Stimulated activated naive CD8-positive, alpha-beta T cell treated with anti-CD3 and anti-CD28 coated beads, Interleukin-15, amount 100 ng/mL, for 72 hours (primary cell): Measurements from ENCODE around the gene TH.
A peak's percentile ranks its signal among the peaks of the same experiment; 100 is the strongest.

Experiments
- ATAC-seq: fragments of 150-1000 bp; cut with Tn5 transposase; 2 replicates; pipeline ENCODE4 v1.10.0; 2021; ENCODE audit warnings: mild to moderate bottlenecking, moderate library complexity
- DNase-seq, 2 donors: peaks; one replicate each; pipeline ENCODE4 v3.0.0; 2021 to 2022
- H3K27ac Mint-ChIP-seq, 2 donors: one replicate each; pipeline ENCODE4 v1.8.0; 2022; ENCODE audit warnings: mild to moderate bottlenecking in 2 of 2, mixed read lengths in 2 of 2, moderate library complexity in 2 of 2
- H3K27me3 Mint-ChIP-seq: one replicate; pipeline ENCODE4 v1.8.0; 2022; ENCODE audit warnings: mixed read lengths
- H3K4me1 Mint-ChIP-seq: one replicate; pipeline ENCODE4 v1.8.0; 2022; ENCODE audit warnings: mild to moderate bottlenecking, mixed read lengths
- H3K4me3 Mint-ChIP-seq, 2 donors: one replicate each; pipeline ENCODE4 v1.8.0; 2022; ENCODE audit warnings: mild to moderate bottlenecking in 2 of 2, mixed read lengths in 2 of 2, moderate library complexity in 1 of 2
- H3K9me3 Mint-ChIP-seq, 2 donors: one replicate each; pipeline ENCODE4 v1.8.0; 2022; ENCODE audit warnings: mixed read lengths in 2 of 2

Gene TH

DNA sequence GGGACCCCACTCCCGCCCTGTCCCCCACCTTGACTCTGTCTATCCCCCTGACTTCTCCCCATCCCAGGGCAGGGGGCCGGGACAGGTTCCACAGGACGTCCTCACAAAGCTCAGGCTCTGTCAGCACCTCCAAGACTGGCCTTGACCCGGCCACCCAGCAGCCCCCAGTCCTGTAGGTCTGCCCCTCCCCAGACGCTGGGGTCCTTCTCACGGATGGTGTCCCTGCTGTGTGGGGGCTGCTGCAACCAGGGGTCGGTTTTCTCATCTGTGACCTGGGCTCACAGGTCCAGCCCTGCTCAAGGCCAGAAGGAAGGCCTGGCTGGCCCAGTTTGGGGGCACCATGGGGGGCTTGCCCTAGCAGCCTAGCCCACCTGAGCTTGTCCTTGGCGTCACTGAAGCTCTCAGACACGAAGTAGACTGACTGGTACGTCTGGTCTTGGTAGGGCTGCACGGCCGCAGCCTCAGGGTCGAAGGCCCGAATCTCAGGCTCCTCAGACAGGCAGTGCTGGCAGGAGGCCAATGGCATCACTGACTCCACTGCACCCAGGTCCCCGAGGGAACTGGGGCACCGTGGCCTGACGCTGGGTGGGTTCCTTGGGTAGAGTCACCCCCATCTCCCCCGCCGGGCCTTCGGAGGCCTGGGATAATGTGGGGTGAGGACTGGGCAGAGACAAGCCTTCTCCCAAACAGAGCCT, 6.6 kb downstream of the TH start:
- no peak for DNase-seq

DNA sequence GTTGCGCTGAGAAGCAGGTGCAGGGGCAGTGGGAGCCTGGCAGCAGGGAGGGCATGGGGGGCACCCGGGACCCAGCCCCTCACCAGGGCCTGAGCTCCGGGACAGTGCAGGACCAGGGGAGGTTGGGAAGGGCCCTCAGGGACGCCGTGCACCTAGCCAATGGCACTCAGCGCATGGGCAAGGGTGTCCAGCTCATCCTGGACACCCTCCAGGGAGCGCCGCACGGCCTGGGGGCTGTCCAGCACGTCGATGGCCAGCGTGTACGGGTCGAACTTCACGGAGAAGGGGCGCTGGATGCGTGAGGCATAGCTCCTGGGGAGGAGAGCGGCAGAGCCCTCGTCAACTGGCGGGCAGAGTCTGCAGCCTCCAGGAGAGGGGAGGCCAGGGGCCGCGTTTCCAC, 7.5 kb downstream of the TH start:
- Mint-ChIP-seq H3K27me3 (peaks cover 44% of the 10 kb centered on the region), H3K27ac (no peak overlapping the region), H3K4me3 (no peak overlapping the region), H3K9me3 (no peaks in the 10 kb centered on the region), H3K4me1 (no peaks in the 10 kb centered on the region)
- ATAC-seq (no peak), DNase-seq (no peak)

More for the DNA sequence above, 6.6 kb downstream of the TH start:
- Mint-ChIP-seq H3K4me1 (no peaks in the 10 kb centered on the region), H3K9me3 (no peaks in the 10 kb centered on the region), H3K27ac (peak overlapping the region in 1 of 2 donors; percentile 74), H3K27me3 (peaks cover 37% of the 10 kb centered on the region), H3K4me3 (no peak overlapping the region)
- ATAC-seq = no peak

DNA sequence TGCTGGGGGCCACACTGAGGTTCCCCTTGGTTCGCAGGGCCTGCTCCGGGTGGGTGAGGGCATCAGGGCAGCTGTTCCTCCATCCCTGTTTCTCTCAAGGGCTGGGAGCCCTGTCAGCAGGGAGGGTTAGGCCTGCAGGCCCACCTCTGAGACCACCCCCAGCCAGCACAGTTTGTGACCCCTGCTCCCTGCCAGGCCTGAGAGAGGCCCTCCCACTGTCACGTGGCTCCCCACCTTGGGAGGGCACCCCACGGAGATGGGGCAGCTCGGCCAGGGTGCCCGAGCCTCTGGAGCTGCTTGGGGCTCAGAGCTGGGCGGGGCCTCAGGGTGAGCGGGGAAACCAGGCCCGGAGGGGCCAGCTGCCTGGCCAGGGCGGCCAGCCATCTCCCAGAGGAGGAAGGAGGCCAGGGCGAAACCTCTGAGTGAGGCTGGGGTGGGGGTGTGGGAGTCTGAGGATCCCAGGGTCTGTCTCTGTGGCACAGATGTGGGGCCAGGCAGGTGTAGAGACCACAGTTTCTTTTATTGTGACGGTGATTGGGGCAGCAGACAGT, 8.1 kb downstream of the TH start:
- DNase-seq (no peak), ATAC-seq (no peak)
- Mint-ChIP-seq H3K4me1 (no peaks in the 10 kb centered on the region), H3K9me3 (no peaks in the 10 kb centered on the region), H3K27ac (no peak overlapping the region), H3K4me3 (no peak overlapping the region), H3K27me3 (peaks cover 44% of the 10 kb centered on the region)

DNA sequence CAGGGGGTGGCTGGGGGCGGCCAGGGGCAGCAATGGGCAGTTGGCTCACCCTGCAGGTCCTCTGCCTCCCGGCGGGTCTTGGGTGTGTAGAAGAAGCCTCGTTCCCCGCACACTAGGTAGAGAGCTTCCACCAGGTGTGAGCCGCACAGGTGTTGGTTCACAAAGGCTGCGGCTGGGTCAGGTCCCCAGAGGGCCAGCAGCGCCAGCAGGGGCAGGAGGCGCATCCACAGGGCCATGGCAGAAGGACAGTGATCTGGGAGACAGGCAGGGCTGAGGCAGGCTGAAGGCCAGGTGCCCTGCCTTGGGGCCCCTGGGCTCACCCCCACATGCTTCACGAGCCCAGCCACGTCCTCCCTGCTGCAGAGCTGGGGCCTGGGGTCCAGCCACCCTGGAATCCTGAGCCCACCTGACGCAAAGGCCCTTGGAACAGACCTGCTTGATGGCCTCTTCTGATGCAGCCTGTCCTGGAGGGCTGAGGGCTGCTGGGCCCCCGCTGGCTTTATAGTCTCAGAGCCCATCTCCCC, 10.8 kb downstream of the TH start, which contains the start of gene INS:
TSS of gene INS (minus strand) at position 474 of the 524 bp plus-strand sequence. CDS start at position 236, 238 bp downstream.
- ATAC-seq (no peak), DNase-seq (no peak)
- peaks cover 29% of the 10 kb centered on the region for H3K27me3 Mint-ChIP-seq
- no peaks in the 10 kb centered on the region for H3K9me3 Mint-ChIP-seq
- no peak within 1 kb of the TSS for H3K4me3 Mint-ChIP-seq
- H3K4me1 Mint-ChIP-seq = no peaks in the 10 kb centered on the region
- H3K27ac Mint-ChIP-seq = no peak within 1 kb of the TSS

DNA sequence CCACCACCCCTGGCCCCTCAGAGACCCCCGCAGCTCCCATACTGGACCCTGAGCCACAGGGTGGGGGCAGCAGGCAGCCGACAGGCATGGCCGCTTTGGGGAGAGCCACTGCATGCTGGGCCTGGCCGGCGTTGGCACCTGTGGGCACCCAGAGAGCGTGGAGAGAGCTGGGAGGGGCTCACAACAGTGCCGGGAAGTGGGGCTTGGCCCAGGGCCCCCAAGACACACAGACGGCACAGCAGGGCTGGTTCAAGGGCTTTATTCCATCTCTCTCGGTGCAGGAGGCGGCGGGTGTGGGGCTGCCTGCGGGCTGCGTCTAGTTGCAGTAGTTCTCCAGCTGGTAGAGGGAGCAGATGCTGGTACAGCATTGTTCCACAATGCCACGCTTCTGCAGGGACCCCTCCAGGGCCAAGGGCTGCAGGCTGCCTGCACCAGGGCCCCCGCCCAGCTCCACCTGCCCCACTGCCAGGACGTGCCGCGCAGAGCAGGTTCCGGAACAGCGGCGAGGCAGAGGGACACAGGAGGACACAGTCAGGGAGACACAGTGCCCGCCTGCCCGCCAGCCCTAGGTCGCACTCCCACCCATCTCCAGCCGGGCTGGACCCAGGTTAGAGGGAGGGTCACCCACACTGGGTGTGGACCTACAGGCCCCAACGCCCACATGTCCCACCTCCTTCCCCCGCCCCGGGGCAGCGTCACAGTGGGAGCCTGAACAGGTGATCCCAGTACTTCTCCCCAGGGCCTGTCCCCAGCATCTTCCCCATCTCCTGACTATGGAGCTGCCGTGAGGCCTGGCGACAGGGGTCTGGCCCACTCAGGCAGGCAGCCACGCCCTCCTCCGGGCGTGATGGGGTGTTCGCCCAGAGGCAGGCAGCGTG, 11.8 kb downstream of the TH start:
- Mint-ChIP-seq H3K9me3 (no peaks in the 10 kb centered on the region), H3K4me1 (no peaks in the 10 kb centered on the region), H3K27ac (no peak overlapping the region), H3K4me3 (no peak overlapping the region), H3K27me3 (peaks cover 29% of the 10 kb centered on the region)
- no peak for ATAC-seq
- no peak for DNase-seq

DNA sequence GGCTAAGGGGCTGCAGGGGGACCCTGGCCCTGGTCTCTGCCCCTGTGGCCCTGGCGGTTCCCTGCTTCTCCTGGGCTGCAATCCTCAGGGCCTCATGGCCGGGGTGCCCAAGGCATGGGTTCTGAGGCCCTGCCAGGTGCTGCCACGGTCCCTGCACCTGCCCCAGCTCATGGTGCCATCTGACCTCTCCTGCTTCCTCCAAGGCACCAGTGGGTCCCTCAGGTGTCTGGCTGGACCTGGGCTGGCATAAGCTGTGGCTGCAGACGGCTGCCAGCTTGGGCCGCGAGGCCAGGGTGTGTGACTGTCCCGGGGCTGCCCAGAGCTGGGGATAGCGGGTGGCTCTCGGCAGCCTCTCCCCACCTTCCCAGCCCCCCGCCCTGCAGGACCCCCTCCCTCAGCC, 12.6 kb downstream of the TH start:
- DNase-seq (no peak), ATAC-seq (no peak)
- H3K4me1 Mint-ChIP-seq = no peaks in the 10 kb centered on the region
- peaks cover 23% of the 10 kb centered on the region for H3K27me3 Mint-ChIP-seq
- H3K4me3 Mint-ChIP-seq = no peak overlapping the region
- no peaks in the 10 kb centered on the region for H3K9me3 Mint-ChIP-seq
- no peak overlapping the region for H3K27ac Mint-ChIP-seq

DNA sequence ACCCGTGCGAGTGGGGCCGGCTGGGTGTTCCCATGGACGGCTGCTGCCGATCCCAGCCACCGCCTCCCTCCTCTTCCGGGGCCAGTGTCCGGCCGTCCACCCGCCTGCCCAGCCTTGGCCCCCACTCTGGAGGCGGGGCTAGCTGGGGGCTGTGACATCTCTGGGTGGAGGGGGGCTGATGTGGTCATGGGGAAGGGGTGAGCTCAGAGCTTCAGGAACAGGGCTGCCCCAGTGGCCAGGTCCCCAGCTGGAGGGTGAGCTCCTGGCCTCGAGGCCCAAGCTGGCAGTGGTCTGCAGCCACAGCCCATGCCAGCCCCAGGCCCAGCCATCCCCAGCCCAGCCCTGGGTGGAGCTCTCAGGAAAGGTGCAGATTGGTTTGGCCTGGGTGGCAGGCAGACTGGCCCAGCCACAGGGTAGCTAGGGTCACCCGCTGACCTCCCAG, 13.3 kb downstream of the TH start:
- no peak overlapping the region for H3K4me3 Mint-ChIP-seq
- ATAC-seq (no peak), DNase-seq (no peak)
- no peaks in the 10 kb centered on the region for H3K9me3 Mint-ChIP-seq
- H3K27ac Mint-ChIP-seq = no peak overlapping the region
- H3K27me3 Mint-ChIP-seq = peaks cover 18% of the 10 kb centered on the region
- H3K4me1 Mint-ChIP-seq = no peaks in the 10 kb centered on the region

DNA sequence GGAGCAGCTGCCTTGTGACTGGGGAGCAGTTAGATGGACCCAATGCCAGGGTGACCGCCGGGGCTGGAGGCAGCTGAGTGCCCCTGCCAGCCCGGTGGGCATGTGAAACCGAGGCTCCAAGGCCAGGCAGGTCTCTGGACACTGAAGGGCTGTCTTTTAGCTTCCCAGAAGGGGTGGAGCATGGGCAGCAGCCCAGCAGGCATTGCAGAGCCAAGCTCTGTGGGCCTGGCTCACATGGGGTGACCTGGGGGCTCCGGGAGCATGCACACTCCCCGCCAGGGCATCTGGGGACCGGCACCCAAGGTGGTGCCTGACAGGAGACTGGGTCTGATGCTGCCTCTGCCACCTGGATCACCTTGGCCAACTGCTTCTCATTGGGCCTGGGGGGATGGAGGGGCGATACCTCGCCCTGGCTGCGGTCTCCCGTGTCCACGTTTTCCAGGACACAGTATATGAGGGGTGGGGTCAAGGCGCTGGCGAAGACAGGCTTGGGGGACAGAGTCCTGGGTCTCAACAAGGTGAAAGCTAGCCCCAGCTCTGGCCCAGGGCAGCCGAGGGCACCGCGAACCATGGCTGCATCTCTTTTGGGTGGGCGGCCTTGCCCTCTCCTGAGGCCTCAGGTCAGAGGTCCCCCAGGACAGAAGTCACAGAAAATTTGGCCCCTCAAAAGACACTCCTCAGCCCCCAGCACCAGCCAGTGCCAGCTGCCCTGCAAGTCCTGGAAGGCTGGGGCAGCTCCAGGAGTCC, 14.1 kb downstream of the TH start:
- Mint-ChIP-seq H3K9me3 (no peaks in the 10 kb centered on the region), H3K4me3 (no peak overlapping the region), H3K27me3 (peaks cover 16% of the 10 kb centered on the region), H3K27ac (no peak overlapping the region), H3K4me1 (no peaks in the 10 kb centered on the region)
- ATAC-seq (no peak), DNase-seq (no peak)

DNA sequence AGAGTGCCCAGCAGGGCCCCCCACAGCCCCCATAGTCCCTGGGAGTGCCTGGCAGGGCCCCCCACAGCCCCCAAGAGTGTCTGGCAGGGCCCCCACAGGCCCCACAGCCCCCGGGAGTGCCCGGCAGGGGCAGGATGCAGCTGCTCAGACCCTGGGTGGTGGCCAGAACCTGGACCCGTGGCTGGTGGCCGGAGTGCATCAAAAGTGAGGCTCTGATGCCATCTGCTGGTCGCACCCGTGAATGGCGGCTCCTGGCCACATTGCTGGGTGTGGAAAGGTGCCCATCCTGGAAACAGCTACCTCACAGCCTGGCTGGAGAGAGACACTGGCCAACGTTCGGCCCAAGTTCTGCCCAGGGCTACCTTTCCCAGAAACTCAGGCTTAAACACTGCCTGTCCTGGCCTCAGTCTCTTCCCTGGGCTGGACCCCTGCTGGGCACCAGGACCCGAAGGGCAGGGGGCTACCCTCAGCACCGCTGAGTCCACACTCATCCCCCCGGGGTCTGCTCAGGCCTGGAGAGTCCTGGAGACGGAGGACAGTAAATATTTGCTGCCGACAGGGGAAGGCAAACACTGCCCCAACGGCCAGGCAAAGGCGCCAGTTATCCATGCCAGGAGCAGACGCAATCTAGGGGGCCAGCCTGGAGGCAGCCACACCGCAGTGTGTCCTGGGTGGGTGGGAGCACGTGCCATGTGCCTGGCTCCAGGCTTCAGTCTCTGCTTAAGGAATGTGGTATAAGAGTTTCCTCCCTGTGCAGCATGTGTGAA, 15.0 kb downstream of the TH start:
- DNase-seq = peak; percentile 63 to 64

DNA sequence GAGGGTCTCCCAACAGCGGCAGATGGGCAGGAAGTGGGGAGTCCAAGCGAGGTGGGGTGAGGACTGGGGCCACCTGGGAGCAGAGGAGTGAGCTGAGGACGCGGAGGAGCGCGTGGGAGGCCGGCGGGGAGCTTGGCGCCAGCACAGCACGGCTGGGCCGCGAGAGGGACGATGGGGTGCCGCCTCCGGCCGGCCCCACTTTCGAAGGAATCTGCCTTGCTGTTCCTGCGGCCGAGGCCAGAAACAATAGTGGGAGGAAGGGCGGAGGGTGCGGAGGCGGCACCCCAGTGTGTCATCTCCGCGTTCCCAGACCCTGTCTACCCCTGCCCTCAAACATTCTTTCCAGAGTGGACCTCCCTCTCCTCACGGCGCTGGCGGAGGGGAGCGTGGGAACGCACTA, 16.1 kb downstream of the TH start:
- no peak for DNase-seq
- Mint-ChIP-seq H3K9me3 (no peaks in the 10 kb centered on the region), H3K27me3 (peaks cover 21% of the 10 kb centered on the region), H3K27ac (no peak overlapping the region), H3K4me1 (peaks cover 16% of the 10 kb centered on the region), H3K4me3 (no peak overlapping the region)
- ATAC-seq = no peak

More for the DNA sequence above, 15.0 kb downstream of the TH start:
- Mint-ChIP-seq H3K4me3 (no peak overlapping the region), H3K4me1 (peaks cover 5% of the 10 kb centered on the region), H3K9me3 (no peaks in the 10 kb centered on the region), H3K27me3 (peaks cover 13% of the 10 kb centered on the region), H3K27ac (no peak overlapping the region)
- ATAC-seq = peak; percentile 34

DNA sequence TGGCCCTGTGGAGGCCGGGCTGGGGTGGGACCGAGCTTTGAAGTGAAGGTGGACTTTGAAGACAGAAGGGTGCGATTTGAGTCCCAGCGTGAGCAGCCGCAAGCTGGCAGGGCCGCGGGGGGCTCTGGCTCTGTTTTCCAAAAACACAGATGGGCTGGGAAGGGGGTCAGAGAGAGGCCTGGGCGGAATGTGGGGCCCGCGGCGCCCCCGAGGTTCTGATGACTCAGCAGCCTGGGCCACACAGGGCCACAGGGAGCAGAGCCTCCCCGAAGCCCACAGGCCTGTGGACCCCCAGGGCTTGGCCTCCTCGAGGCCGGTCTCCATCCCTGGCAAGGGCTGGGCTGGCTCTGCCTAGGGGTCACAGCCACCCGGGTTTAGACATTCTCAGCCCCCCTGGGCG, 16.7 kb downstream of the TH start:
- no peak for DNase-seq
- no peaks in the 10 kb centered on the region for H3K9me3 Mint-ChIP-seq
- no peak overlapping the region for H3K4me3 Mint-ChIP-seq
- peaks cover 22% of the 10 kb centered on the region for H3K4me1 Mint-ChIP-seq
- H3K27ac Mint-ChIP-seq = peak overlapping the region in 1 of 2 donors; percentile 56
- H3K27me3 Mint-ChIP-seq = peaks cover 21% of the 10 kb centered on the region
- no peak for ATAC-seq

DNA sequence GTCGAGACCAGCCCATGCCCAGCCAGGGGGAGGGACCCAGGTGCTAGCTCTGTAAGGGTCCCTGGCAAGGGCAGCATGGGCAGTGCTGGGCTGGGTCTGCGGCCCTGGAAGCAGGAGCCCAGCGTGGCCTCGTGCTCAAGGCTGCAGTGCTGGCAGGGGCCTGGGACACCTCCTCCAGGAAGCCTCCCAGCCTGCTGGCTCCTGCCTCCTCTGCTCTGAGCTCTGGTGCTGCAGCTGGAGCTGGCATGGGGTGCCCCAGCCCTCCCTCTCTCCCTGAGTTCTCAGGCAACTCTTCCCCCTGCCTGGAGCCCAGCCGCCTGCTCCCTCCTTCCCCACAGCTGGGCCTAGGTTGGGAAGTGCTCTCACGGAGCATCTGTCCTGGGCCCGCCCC, 17.4 kb downstream of the TH start:
- Mint-ChIP-seq H3K4me3 (no peak overlapping the region), H3K27me3 (peaks cover 23% of the 10 kb centered on the region), H3K4me1 (peaks cover 25% of the 10 kb centered on the region), H3K27ac (no peak overlapping the region), H3K9me3 (no peaks in the 10 kb centered on the region)
- ATAC-seq = no peak
- no peak for DNase-seq

DNA sequence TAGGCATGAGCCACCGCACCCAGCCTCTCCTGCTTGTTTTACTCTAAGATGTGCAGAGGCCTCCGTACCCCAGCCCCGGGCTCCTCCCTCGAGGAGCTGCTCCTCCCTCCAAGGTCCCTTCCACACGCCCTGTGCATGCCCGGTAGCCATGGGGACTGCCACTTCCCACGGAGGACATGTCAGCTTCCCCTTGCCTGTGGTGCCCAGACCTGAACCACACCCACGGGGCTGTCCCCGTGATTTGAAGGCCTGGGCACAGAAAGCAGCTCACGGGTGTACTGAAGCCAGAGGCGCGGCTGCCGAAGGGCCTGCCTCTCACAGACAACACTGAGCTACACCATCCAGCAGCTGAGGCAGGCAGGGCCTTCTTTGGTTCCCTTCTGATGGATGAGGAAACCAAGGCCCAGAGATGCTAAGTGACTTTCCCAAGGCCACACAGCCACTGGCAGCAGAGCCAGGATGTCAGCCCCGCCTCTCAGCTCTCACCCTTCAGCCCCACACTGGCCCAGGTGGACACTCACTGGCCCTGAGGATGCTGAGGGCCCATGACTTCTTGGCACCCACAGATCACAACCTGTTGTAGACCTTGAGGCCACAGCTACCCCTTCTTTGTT, 17.9 kb downstream of the TH start:
- ATAC-seq = no peak
- no peak overlapping the region for H3K4me3 Mint-ChIP-seq
- peaks cover 28% of the 10 kb centered on the region for H3K27me3 Mint-ChIP-seq
- no peak for DNase-seq
- no peaks in the 10 kb centered on the region for H3K9me3 Mint-ChIP-seq
- peak overlapping the region in 1 of 2 donors; percentile 16 for H3K27ac Mint-ChIP-seq
- H3K4me1 Mint-ChIP-seq = peaks cover 25% of the 10 kb centered on the region

DNA sequence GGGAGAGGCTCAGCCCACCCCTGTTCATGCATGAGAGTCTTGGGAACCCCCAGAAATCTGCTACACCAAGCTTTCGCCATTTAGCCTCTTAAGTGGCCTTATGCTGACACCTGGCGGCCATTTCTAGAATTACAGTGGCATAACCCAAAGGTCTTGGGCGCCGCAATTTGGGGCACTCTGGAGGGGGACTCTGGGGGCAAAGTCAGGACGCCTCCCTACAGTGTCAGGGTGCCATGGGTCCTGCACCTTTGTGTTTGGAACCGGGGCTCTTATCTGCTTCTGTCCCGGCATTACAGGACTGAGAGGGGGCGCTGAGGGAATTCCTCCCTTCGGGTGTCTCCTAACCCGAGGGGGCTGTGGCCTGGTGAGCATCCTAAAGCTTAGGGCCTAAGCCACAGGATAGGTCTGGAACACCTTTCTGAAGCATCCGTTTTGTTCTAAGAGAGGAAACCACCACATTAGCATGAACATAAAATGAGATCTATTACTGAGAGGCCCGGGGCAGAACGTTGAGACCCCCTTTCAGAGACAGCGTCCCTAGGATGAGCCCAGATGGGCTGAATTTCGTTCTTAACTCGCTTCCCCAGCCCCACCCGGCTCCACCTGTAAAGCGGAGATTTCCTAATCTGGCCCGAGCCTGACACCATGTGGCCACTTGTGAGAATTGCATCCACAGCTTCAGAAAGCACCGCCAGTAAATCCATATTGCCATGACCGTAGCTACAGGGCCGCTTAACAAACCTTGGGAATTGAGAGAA, 19.9 kb downstream of the TH start:
- DNase-seq = peak; percentile 77 to 78
- Mint-ChIP-seq H3K4me1 (peaks cover 25% of the 10 kb centered on the region), H3K4me3 (peak overlapping the region; percentile 15 to 18), H3K9me3 (no peaks in the 10 kb centered on the region), H3K27me3 (peaks cover 48% of the 10 kb centered on the region), H3K27ac (no peak overlapping the region)
- peak; percentile 70 for ATAC-seq
